Neural cell (in vitro differentiated cells): Measurements from ENCODE around the gene ARFRP1. TPM values are rescaled to one million over a fixed set of nuclear protein-coding genes. Genes with fewer than 3 reads are reported as not detected.

Experiments used
- H2AFZ ChIP-seq: fragments of 200-600, 300-800 bp; sonication (generic), shearing (Covaris generic); 2 replicates; pipeline ENCODE4 v1.6.0; 2014; ENCODE audit warnings: low read depth, mild to moderate bottlenecking, antibody characterized with exemption, low read length, moderate library complexity
- H3F3A ChIP-seq: fragments of 200-600 bp; shearing (Covaris generic); 2 replicates; pipeline ENCODE4 v1.6.1; 2016; ENCODE audit warnings: mild to moderate bottlenecking, moderate library complexity, mixed read lengths, antibody characterized with exemption, low read length; ENCODE audit not compliant: insufficient read depth, poor library complexity, severe bottlenecking
- H3K27ac ChIP-seq: fragments of 200-600, 300-800 bp; sonication (generic), shearing (Covaris generic); 2 replicates; pipeline ENCODE4 v1.5.1; 2014; ENCODE audit warnings: mild to moderate bottlenecking, low read length, moderate library complexity
- H3K27me3 ChIP-seq: fragments of 300-800, 200-600 bp; sonication (generic), shearing (Covaris generic); 2 replicates; pipeline ENCODE4 v1.6.0; 2014; ENCODE audit warnings: mild to moderate bottlenecking, low read depth, low read length, moderate library complexity; ENCODE audit not compliant: insufficient read depth
- H3K36me3 ChIP-seq: fragments of 300-800, 200-600 bp; sonication (generic), shearing (Covaris generic); 2 replicates; pipeline ENCODE4 v1.5.1; 2014; ENCODE audit warnings: mild to moderate bottlenecking, antibody characterized with exemption, low read length, moderate library complexity; ENCODE audit not compliant: insufficient read depth
- H3K4me2 ChIP-seq: fragments of 300-800, 200-600 bp; sonication (generic), shearing (Covaris generic); 2 replicates; pipeline ENCODE4 v1.6.0; 2014; ENCODE audit warnings: mild to moderate bottlenecking, low read length
- H3K4me3 ChIP-seq: fragments of 300-800, 200-600 bp; sonication (generic), shearing (Covaris generic); 2 replicates; pipeline ENCODE4 v1.5.1; 2014; ENCODE audit warnings: mild to moderate bottlenecking, low read length, moderate library complexity
- H3K79me2 ChIP-seq: fragments of 200-600 bp; shearing (Covaris generic); replicated peaks from 2 replicates; pipeline ENCODE4 v1.6.0; 2014; ENCODE audit warnings: mild to moderate bottlenecking, low read length, moderate library complexity; ENCODE audit not compliant: insufficient read depth
- H3K9ac ChIP-seq: fragments of 300-800, 200-600 bp; sonication (generic), shearing (Covaris generic); 2 replicates; pipeline ENCODE4 v1.6.1; 2016; ENCODE audit warnings: mild to moderate bottlenecking, low read length, mixed read lengths
- H3K9me2 ChIP-seq: fragments of 200-600 bp; shearing (Covaris generic); 2 replicates; pipeline ENCODE4 v1.6.1; 2016; ENCODE audit warnings: mild to moderate bottlenecking, low read length, mixed read lengths; ENCODE audit not compliant: insufficient read depth
- H3K9me3 ChIP-seq: fragments of 200-600, 300-800 bp; sonication (generic), shearing (Covaris generic); 2 replicates; pipeline ENCODE4 v1.6.1; 2016; ENCODE audit warnings: mild to moderate bottlenecking, mixed run types, low read length, moderate library complexity, mixed read lengths
- H4K20me1 ChIP-seq: fragments of 200-600 bp; shearing (Covaris generic); 2 replicates; pipeline ENCODE4 v1.6.1; 2016; ENCODE audit warnings: mild to moderate bottlenecking, mixed run types; ENCODE audit not compliant: insufficient read depth
- CTCF ChIP-seq: fragments of 450-650 bp; IDR thresholded peaks from 2 replicates; pipeline ENCODE4 v1.5.1; 2014; ENCODE audit warnings: antibody characterized with exemption, mild to moderate bottlenecking, moderate library complexity; ENCODE audit not compliant: poor library complexity, severe bottlenecking
- EP300 ChIP-seq: fragments of 450-650 bp; conservative IDR thresholded peaks from 2 replicates; pipeline ENCODE4 v1.6.1; 2014; ENCODE audit warnings: antibody characterized with exemption, mild to moderate bottlenecking, moderate library complexity; ENCODE audit not compliant: poor library complexity, severe bottlenecking
- EZH2 ChIP-seq: fragments of 200-600, 300-800 bp; shearing (Covaris generic), sonication (generic); IDR thresholded peaks from 2 replicates; pipeline ENCODE4 v1.6.1; 2014; ENCODE audit warnings: antibody characterized with exemption, low read length, borderline replicate concordance, mild to moderate bottlenecking; ENCODE audit not compliant: insufficient read depth, poor library complexity, severe bottlenecking
- MXI1 ChIP-seq: fragments of 450-650 bp; conservative IDR thresholded peaks from 2 replicates; pipeline ENCODE4 v1.6.1; 2014; ENCODE audit warnings: antibody characterized with exemption, mild to moderate bottlenecking; ENCODE audit not compliant: poor library complexity, severe bottlenecking
- POLR2AphosphoS5 ChIP-seq: IDR thresholded peaks from 2 replicates; pipeline ENCODE4 v1.6.1; 2012
- RAD21 ChIP-seq: fragments of 450-650 bp; conservative IDR thresholded peaks from 2 replicates; pipeline ENCODE4 v1.6.1; 2014; ENCODE audit warnings: antibody characterized with exemption, mild to moderate bottlenecking, moderate library complexity
- REST ChIP-seq: IDR thresholded peaks from 2 replicates; pipeline ENCODE4 v1.6.1; 2012; ENCODE audit warnings: borderline replicate concordance
- SMC3 ChIP-seq: fragments of 450-650 bp; conservative IDR thresholded peaks from 2 replicates; pipeline ENCODE4 v1.6.1; 2014; ENCODE audit warnings: antibody characterized with exemption, mild to moderate bottlenecking, moderate library complexity; ENCODE audit not compliant: poor library complexity
- TAF1 ChIP-seq: IDR thresholded peaks from 2 replicates; pipeline ENCODE4 v1.6.1; 2012; ENCODE audit warnings: low read depth
- polyA minus RNA-seq: library from RNA; depleted of rRNA, polyadenylated mRNA; stranded (reverse); fragments of >200 nt; gene quantifications from 2 replicates; pipeline ENCODE4 v1.2.3, GENCODE V29; 2014
- polyA plus RNA-seq: library from polyadenylated mRNA; depleted of rRNA; stranded (reverse); fragments of >200 nt; gene quantifications from 2 replicates; pipeline ENCODE4 v1.2.3, GENCODE V29; 2014

ARFRP1 gene, protein sequence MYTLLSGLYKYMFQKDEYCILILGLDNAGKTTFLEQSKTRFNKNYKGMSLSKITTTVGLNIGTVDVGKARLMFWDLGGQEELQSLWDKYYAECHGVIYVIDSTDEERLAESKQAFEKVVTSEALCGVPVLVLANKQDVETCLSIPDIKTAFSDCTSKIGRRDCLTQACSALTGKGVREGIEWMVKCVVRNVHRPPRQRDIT
- polyA plus RNA-seq (70.9 and 78.0 TPM in 2 replicates), polyA minus RNA-seq (24.1 and 24.7 TPM in 2 replicates)

DNA sequence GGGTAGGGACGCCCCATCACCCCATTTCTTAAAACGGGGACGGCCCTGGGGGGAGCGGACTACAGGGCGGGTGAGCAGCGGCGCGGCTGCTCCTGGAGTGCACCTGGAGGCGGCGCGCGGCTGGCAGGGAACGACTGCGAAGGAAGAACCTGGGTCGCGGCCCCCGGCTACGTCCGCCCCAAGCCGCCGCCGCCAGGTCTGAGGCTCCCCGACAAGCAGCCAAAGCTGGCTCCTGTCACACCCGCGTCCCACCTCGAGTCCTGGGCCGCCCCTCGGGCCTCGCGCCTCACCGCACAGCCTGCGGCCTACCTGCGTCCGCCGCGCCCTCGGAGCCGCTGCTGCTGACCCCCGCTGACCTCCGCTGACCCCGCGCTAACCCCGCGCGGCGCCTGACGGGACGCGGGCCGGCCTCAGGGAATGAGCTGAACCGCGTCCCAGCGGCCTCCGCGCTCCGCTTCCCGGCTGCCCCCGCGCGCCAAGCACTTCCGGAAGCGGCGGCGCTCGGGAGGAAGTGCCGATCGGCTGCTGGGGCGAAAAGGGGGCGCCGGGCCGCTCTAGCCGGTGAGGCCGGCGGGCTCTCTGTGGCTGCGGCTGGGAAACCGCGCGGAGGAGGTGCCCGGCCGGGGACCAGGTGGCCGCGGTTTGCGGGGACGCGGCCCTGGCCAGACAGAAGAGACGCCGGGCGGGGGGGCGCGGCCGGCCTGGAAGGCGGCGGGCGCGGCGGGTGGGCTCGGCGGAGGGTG is at the start of gene ARFRP1, which contains the start of gene ZGPAT:
ARFRP1 (minus strand) TSS at position 419 of the 743 bp plus-strand sequence. CDS start 885 bp downstream, outside the sequence.
ZGPAT (plus strand) TSS at position 482 of the 743 bp plus-strand sequence. CDS start 542 bp downstream, outside the sequence.
- H3K4me2 ChIP-seq: peak within 1 kb of the TSS; percentile 49
- no peaks in the 10 kb centered on the region for H3K27me3 ChIP-seq
- no peak within 1 kb of the TSS for H2AFZ ChIP-seq
- peak; percentile 26 for TF ChIP-seq SMC3
- TF ChIP-seq EZH2: no peak
- peak; percentile 42 for TF ChIP-seq REST
- peak; percentile 48 for TF ChIP-seq EP300
- TF ChIP-seq MXI1: peak; percentile 84
- TF ChIP-seq POLR2AphosphoS5: peak; percentile 87
- no peak for TF ChIP-seq CTCF
- peak; percentile 71 for TF ChIP-seq TAF1
- peak; percentile 43 for TF ChIP-seq RAD21
- H3K79me2 ChIP-seq: peaks cover 35% of the 10 kb centered on the region
- no peaks in the 10 kb centered on the region for H4K20me1 ChIP-seq
- H3K9me2 ChIP-seq: no peaks in the 10 kb centered on the region
- H3K4me3 ChIP-seq: peak within 1 kb of the TSS; percentile 96
- peak within 1 kb of the TSS; percentile 86 for H3K9ac ChIP-seq
- no peaks in the 10 kb centered on the region for H3K9me3 ChIP-seq
- H3F3A ChIP-seq: no peaks in the 10 kb centered on the region
- H3K36me3 ChIP-seq: peaks cover 6% of the 10 kb centered on the region
- peak within 1 kb of the TSS; percentile 70 for H3K27ac ChIP-seq

DNA sequence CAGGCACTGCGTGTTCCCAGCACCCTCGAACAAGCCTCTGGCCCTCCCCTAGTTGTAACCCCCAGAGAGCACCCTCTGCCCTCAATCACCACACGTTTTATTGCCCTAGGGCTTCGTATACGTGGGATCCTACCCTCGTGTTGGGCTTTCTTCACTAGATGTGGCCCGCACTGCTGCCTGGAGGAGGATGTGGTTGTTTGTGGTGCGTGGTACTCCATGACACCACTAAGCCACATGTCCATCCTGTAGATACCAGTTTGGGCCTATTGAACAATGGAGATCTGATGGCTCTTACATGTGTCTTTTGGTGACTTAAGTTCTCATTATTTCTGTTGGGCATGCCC is 48.8 kb upstream of the ARFRP1 start:
- H3K9ac ChIP-seq: no peak overlapping the region
- H4K20me1 ChIP-seq: no peaks in the 10 kb centered on the region
- H3K36me3 ChIP-seq: no peaks in the 10 kb centered on the region
- H2AFZ ChIP-seq: no peak overlapping the region
- no peaks in the 10 kb centered on the region for H3K79me2 ChIP-seq
- no peak overlapping the region for H3K27ac ChIP-seq
- no peaks in the 10 kb centered on the region for H3K9me3 ChIP-seq
- no peaks in the 10 kb centered on the region for H3F3A ChIP-seq
- no peak overlapping the region for H3K4me3 ChIP-seq
- TF ChIP-seq REST (no peak), EZH2 (no peak), SMC3 (no peak), CTCF (no peak), TAF1 (no peak), POLR2AphosphoS5 (no peak), MXI1 (no peak), EP300 (no peak), RAD21 (no peak)
- H3K9me2 ChIP-seq: no peaks in the 10 kb centered on the region
- no peaks in the 10 kb centered on the region for H3K27me3 ChIP-seq
- no peak overlapping the region for H3K4me2 ChIP-seq
